ENCODE results near the gene PLEKHM2. TPM values are rescaled to one million over a fixed set of nuclear protein-coding genes. Genes with fewer than 3 reads are reported as not detected.
A peak's percentile ranks its signal among the peaks of the same experiment; 100 is the strongest.

Gene PLEKHM2
- total RNA-seq, 1 donor from 2014 or later, result 60.6 TPM

GRCh38 chr1:15708486-15709137 lies 24.5 kb downstream of the PLEKHM2 start:
- Mint-ChIP-seq H3K4me3 (no peak overlapping the region), H3K36me3 (peaks cover 8% of the 10 kb centered on the region), H3K27ac (no peak overlapping the region), H3K9me3 (no peaks in the 10 kb centered on the region), H3K4me1 (peaks cover 5% of the 10 kb centered on the region), H3K27me3 (ENCODE audit: low read depth) (no peaks in the 10 kb centered on the region)
- TF ChIP-seq CTCF (IDR thresholded peaks at IDR 0.05; ENCODE audit: unreplicated experiment), result no peak
- DNase-seq (ENCODE audit: low spot score in 2 of 2, unreplicated experiment in 2 of 2), result no peak

- no peak overlapping the region for H3K27ac Mint-ChIP-seq
Observed at GRCh38 chr1:15709226-15709625, 25.1 kb downstream of the PLEKHM2 start.

GRCh38 chr1:15712168-15712567 lies 28.0 kb downstream of the PLEKHM2 start:
- Mint-ChIP-seq H3K4me1 (peaks cover 5% of the 10 kb centered on the region), H3K4me3 (no peak overlapping the region), H3K27ac (no peak overlapping the region), H3K27me3 (ENCODE audit: low read depth) (no peaks in the 10 kb centered on the region), H3K36me3 (peaks cover 10% of the 10 kb centered on the region), H3K9me3 (no peaks in the 10 kb centered on the region)
- no peak for DNase-seq (ENCODE audit: low spot score in 2 of 2, unreplicated experiment in 2 of 2)
- no peak for TF ChIP-seq CTCF (IDR thresholded peaks at IDR 0.05; ENCODE audit: unreplicated experiment)

More at GRCh38 chr1:15709226-15709625, 25.1 kb downstream of the PLEKHM2 start:
- TF ChIP-seq CTCF (IDR thresholded peaks at IDR 0.05; ENCODE audit: unreplicated experiment), result no peak
- Mint-ChIP-seq H3K4me1 (peaks cover 1% of the 10 kb centered on the region), H3K4me3 (no peak overlapping the region), H3K9me3 (no peaks in the 10 kb centered on the region), H3K27me3 (ENCODE audit: low read depth) (no peaks in the 10 kb centered on the region), H3K36me3 (peaks cover 8% of the 10 kb centered on the region)
- DNase-seq (ENCODE audit: low spot score in 2 of 2, unreplicated experiment in 2 of 2), result no peak

- H3K4me3 Mint-ChIP-seq, result no peak overlapping the region
- TF ChIP-seq CTCF (IDR thresholded peaks at IDR 0.05; ENCODE audit: unreplicated experiment), result no peak
- peak overlapping the region; percentile 87 for H3K27ac Mint-ChIP-seq
- no peak for DNase-seq (ENCODE audit: low spot score in 2 of 2, unreplicated experiment in 2 of 2)
- no peaks in the 10 kb centered on the region for H3K9me3 Mint-ChIP-seq
- H3K27me3 Mint-ChIP-seq (ENCODE audit: low read depth), result no peaks in the 10 kb centered on the region
- peaks cover 18% of the 10 kb centered on the region for H3K36me3 Mint-ChIP-seq
- peaks cover 5% of the 10 kb centered on the region for H3K4me1 Mint-ChIP-seq
Observed at GRCh38 chr1:15714406-15715136, 30.5 kb downstream of the PLEKHM2 start.

GRCh38 chr1:15717418-15718125 lies 33.5 kb downstream of the PLEKHM2 start:
- H3K36me3 Mint-ChIP-seq, result peaks cover 21% of the 10 kb centered on the region
- no peak for DNase-seq (ENCODE audit: low spot score in 2 of 2, unreplicated experiment in 2 of 2)
- H3K27ac Mint-ChIP-seq, result no peak overlapping the region
- peaks cover 5% of the 10 kb centered on the region for H3K4me1 Mint-ChIP-seq
- H3K9me3 Mint-ChIP-seq, result no peaks in the 10 kb centered on the region
- H3K4me3 Mint-ChIP-seq, result no peak overlapping the region
- TF ChIP-seq CTCF (IDR thresholded peaks at IDR 0.05; ENCODE audit: unreplicated experiment), result no peak
- H3K27me3 Mint-ChIP-seq (ENCODE audit: low read depth), result no peaks in the 10 kb centered on the region
